OCI-LY3 (cell line): ENCODE measurements around the gene ACAP2.

Experiments used
- H2AFZ ChIP-seq: fragments of 200-600, 300-600 bp; shearing (Covaris generic); 2 replicates; pipeline ENCODE4 v1.6.0; 2014; ENCODE audit warnings: antibody characterized with exemption, low read depth, low read length
- H3K27ac ChIP-seq: fragments of 200-600, 300-600 bp; sonication (generic); 2 replicates; pipeline ENCODE4 v1.5.1; 2014; ENCODE audit warnings: mild to moderate bottlenecking, low read length, moderate library complexity, mixed read lengths
- H3K27me3 ChIP-seq: fragments of 200-600, 300-600 bp; sonication (generic); 2 replicates; pipeline ENCODE4 v1.6.1; 2014; ENCODE audit warnings: low read depth, low read length, mixed read lengths
- H3K36me3 ChIP-seq: fragments of 200-600, 300-600 bp; sonication (generic); replicated peaks from 2 replicates; pipeline ENCODE3; 2014; ENCODE audit warnings: low read depth, low read length, mixed read lengths
- H3K4me1 ChIP-seq: fragments of 300-600, 200-600 bp; sonication (generic); 2 replicates; pipeline ENCODE4 v1.6.1; 2014; ENCODE audit warnings: low read length, mixed read lengths
- H3K4me2 ChIP-seq: fragments of 200-600, 300-600 bp; sonication (generic); 2 replicates; pipeline ENCODE4 v1.6.1; 2014; ENCODE audit warnings: low read length, mixed read lengths
- H3K4me3 ChIP-seq: fragments of 300-600, 200-600 bp; sonication (generic); 2 replicates; pipeline ENCODE4 v1.5.1; 2014; ENCODE audit warnings: antibody characterized with exemption, mild to moderate bottlenecking, low read length, moderate library complexity
- H3K79me2 ChIP-seq: fragments of 300-600, 200-600 bp; shearing (Covaris generic); 2 replicates; pipeline ENCODE4 v1.6.1; 2014; ENCODE audit warnings: mild to moderate bottlenecking, low read length, mixed read lengths
- H3K9ac ChIP-seq: fragments of 300-600, 200-600 bp; shearing (Covaris generic); 2 replicates; pipeline ENCODE4 v1.6.0; 2014; ENCODE audit warnings: mild to moderate bottlenecking, low read length, moderate library complexity
- H3K9me3 ChIP-seq: fragments of 200-600, 300-600 bp; shearing (Covaris generic); 2 replicates; pipeline ENCODE4 v1.6.1; 2014; ENCODE audit warnings: low read length, mixed read lengths; ENCODE audit not compliant: insufficient read depth
- H4K20me1 ChIP-seq: fragments of 200-600, 300-600 bp; sonication (generic); 2 replicates; pipeline ENCODE4 v1.6.1; 2016; ENCODE audit warnings: low read length, mixed read lengths; ENCODE audit not compliant: insufficient read depth
- CTCF ChIP-seq: fragments of 200-600, 300-600 bp; sonication (generic); IDR thresholded peaks from 2 replicates; pipeline ENCODE4 v1.5.1; 2014; ENCODE audit warnings: antibody characterized with exemption, low read length, low read depth
- EZH2phosphoT487 ChIP-seq: fragments of 200-600 bp; shearing (Covaris generic); IDR thresholded peaks from 2 replicates; pipeline ENCODE4 v1.6.1; 2018; ENCODE audit warnings: antibody characterized with exemption, mixed run types, low read depth

Gene ACAP2

GRCh38 chr3:195247086-195247862, 195.5 kb downstream of the ACAP2 start:
- peaks cover 25% of the 10 kb centered on the region for H3K4me1 ChIP-seq
- no peaks in the 10 kb centered on the region for H3K36me3 ChIP-seq
- H3K4me2 ChIP-seq, result no peak overlapping the region
- H3K27ac ChIP-seq, result no peak overlapping the region
- H3K9ac ChIP-seq, result no peak overlapping the region
- H4K20me1 ChIP-seq, result no peaks in the 10 kb centered on the region
- TF ChIP-seq CTCF (no peak), EZH2phosphoT487 (no peak)
- H3K9me3 ChIP-seq, result no peaks in the 10 kb centered on the region
- no peak overlapping the region for H3K4me3 ChIP-seq
- H2AFZ ChIP-seq, result no peak overlapping the region
- no peaks in the 10 kb centered on the region for H3K27me3 ChIP-seq
- H3K79me2 ChIP-seq, result peaks cover 13% of the 10 kb centered on the region

- H3K36me3 ChIP-seq, result no peaks in the 10 kb centered on the region
- no peak overlapping the region for H3K27ac ChIP-seq
- no peaks in the 10 kb centered on the region for H3K9me3 ChIP-seq
- no peaks in the 10 kb centered on the region for H3K27me3 ChIP-seq
- TF ChIP-seq EZH2phosphoT487, result no peak
- TF ChIP-seq CTCF, result no peak
- no peak overlapping the region for H2AFZ ChIP-seq
- no peak overlapping the region for H3K4me3 ChIP-seq
- H3K79me2 ChIP-seq, result peaks cover 11% of the 10 kb centered on the region
- no peaks in the 10 kb centered on the region for H4K20me1 ChIP-seq
- no peak overlapping the region for H3K4me2 ChIP-seq
- H3K9ac ChIP-seq, result no peak overlapping the region
- peaks cover 18% of the 10 kb centered on the region for H3K4me1 ChIP-seq
These were observed 196.2 kb downstream of the ACAP2 start for GRCh38 chr3:195246581-195246995.

- H3K9ac ChIP-seq, result no peak overlapping the region
- H3K4me3 ChIP-seq, result no peak overlapping the region
- no peaks in the 10 kb centered on the region for H3K36me3 ChIP-seq
- no peaks in the 10 kb centered on the region for H4K20me1 ChIP-seq
- TF ChIP-seq CTCF (no peak), EZH2phosphoT487 (no peak)
- peaks cover 7% of the 10 kb centered on the region for H3K4me1 ChIP-seq
- H3K27me3 ChIP-seq, result no peaks in the 10 kb centered on the region
- H3K79me2 ChIP-seq, result peaks cover under 1% of the 10 kb centered on the region; the same call in 1 of the 2 replicates
- H3K9me3 ChIP-seq, result no peaks in the 10 kb centered on the region
- H3K27ac ChIP-seq, result no peak overlapping the region
- H3K4me2 ChIP-seq, result no peak overlapping the region
- no peak overlapping the region for H2AFZ ChIP-seq
These were observed 197.3 kb downstream of the ACAP2 start for GRCh38 chr3:195245531-195245951.

- Histone ChIP-seq H3K36me3 (peaks cover 6% of the 10 kb centered on the region), H3K9ac (no peak overlapping the region), H3K79me2 (no peaks in the 10 kb centered on the region), H3K27me3 (no peaks in the 10 kb centered on the region), H3K27ac (no peak overlapping the region), H3K9me3 (no peaks in the 10 kb centered on the region), H4K20me1 (no peaks in the 10 kb centered on the region), H3K4me1 (no peaks in the 10 kb centered on the region), H3K4me2 (no peak overlapping the region), H3K4me3 (no peak overlapping the region), H2AFZ (no peak overlapping the region)
- no peak for TF ChIP-seq CTCF
- no peak for TF ChIP-seq EZH2phosphoT487
These were observed 201.0 kb downstream of the ACAP2 start for GRCh38 chr3:195241592-195242355.
